Measurements from ENCODE around the gene FLYWCH1.
A peak's percentile ranks its signal among the peaks of the same experiment; 100 is the strongest.

The FLYWCH1 gene, protein sequence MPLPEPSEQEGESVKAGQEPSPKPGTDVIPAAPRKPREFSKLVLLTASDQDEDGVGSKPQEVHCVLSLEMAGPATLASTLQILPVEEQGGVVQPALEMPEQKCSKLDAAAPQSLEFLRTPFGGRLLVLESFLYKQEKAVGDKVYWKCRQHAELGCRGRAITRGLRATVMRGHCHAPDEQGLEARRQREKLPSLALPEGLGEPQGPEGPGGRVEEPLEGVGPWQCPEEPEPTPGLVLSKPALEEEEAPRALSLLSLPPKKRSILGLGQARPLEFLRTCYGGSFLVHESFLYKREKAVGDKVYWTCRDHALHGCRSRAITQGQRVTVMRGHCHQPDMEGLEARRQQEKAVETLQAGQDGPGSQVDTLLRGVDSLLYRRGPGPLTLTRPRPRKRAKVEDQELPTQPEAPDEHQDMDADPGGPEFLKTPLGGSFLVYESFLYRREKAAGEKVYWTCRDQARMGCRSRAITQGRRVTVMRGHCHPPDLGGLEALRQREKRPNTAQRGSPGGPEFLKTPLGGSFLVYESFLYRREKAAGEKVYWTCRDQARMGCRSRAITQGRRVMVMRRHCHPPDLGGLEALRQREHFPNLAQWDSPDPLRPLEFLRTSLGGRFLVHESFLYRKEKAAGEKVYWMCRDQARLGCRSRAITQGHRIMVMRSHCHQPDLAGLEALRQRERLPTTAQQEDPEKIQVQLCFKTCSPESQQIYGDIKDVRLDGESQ

GRCh38 chr16:2911638-2912329 is at the start of gene FLYWCH1:
Gene FLYWCH1, plus strand, starts transcription at chr16:2911931. Its CDS starts 17,755 bp downstream, at chr16:2929686.
- TF ChIP-seq, protein P1, sequence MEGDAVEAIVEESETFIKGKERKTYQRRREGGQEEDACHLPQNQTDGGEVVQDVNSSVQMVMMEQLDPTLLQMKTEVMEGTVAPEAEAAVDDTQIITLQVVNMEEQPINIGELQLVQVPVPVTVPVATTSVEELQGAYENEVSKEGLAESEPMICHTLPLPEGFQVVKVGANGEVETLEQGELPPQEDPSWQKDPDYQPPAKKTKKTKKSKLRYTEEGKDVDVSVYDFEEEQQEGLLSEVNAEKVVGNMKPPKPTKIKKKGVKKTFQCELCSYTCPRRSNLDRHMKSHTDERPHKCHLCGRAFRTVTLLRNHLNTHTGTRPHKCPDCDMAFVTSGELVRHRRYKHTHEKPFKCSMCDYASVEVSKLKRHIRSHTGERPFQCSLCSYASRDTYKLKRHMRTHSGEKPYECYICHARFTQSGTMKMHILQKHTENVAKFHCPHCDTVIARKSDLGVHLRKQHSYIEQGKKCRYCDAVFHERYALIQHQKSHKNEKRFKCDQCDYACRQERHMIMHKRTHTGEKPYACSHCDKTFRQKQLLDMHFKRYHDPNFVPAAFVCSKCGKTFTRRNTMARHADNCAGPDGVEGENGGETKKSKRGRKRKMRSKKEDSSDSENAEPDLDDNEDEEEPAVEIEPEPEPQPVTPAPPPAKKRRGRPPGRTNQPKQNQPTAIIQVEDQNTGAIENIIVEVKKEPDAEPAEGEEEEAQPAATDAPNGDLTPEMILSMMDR (conservative IDR thresholded peaks at IDR 0.05; ENCODE audit: control insufficient read depth, insufficient read depth, low read depth, low read length): no peak
- peak within 1 kb of the TSS; percentile 82 for H3K4me3 ChIP-seq (ENCODE audit: control insufficient read depth, low read depth, low read length)
- DNase-seq (ENCODE audit: low read depth): peak; percentile 96

- no peak for DNase-seq (ENCODE audit: low read depth)
- H3K4me3 ChIP-seq (ENCODE audit: control insufficient read depth, low read depth, low read length): no peak overlapping the region
Observed at GRCh38 chr16:2865651-2866050, 46.1 kb upstream of the FLYWCH1 start.

GRCh38 chr16:2866431-2866830 is 45.3 kb upstream of the FLYWCH1 start:
- TF ChIP-seq, protein P1 (conservative IDR thresholded peaks at IDR 0.05; ENCODE audit: control insufficient read depth, insufficient read depth, low read depth, low read length): no peak
- no peak for DNase-seq (ENCODE audit: low read depth)

More at GRCh38 chr16:2865651-2866050, 46.1 kb upstream of the FLYWCH1 start:
- TF ChIP-seq, protein P1 (conservative IDR thresholded peaks at IDR 0.05; ENCODE audit: control insufficient read depth, insufficient read depth, low read depth, low read length): no peak

DNA sequence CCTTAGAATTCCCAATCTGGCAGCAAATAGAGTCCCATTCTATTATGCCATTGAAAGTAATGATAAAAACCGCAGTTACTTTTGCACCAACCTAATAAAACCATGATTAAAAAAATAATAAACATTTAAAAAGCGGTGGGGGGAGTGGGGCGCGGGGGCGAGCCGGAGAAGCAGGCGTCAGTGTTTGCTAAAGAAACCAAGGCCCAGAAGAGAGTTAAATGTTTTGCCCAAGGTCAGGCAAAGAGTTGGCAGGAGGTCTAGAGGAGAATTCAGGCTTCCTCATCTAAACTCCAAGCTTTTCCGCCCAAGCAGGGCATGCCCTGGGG is 44.1 kb upstream of the FLYWCH1 start:
- no peak for DNase-seq (ENCODE audit: low read depth)
- H3K4me3 ChIP-seq (ENCODE audit: control insufficient read depth, low read depth, low read length): peak overlapping the region; percentile 63
- TF ChIP-seq, protein P1 (conservative IDR thresholded peaks at IDR 0.05; ENCODE audit: control insufficient read depth, insufficient read depth, low read depth, low read length): no peak

More at GRCh38 chr16:2866431-2866830, 45.3 kb upstream of the FLYWCH1 start:
- H3K4me3 ChIP-seq (ENCODE audit: control insufficient read depth, low read depth, low read length): no peak overlapping the region

DNA sequence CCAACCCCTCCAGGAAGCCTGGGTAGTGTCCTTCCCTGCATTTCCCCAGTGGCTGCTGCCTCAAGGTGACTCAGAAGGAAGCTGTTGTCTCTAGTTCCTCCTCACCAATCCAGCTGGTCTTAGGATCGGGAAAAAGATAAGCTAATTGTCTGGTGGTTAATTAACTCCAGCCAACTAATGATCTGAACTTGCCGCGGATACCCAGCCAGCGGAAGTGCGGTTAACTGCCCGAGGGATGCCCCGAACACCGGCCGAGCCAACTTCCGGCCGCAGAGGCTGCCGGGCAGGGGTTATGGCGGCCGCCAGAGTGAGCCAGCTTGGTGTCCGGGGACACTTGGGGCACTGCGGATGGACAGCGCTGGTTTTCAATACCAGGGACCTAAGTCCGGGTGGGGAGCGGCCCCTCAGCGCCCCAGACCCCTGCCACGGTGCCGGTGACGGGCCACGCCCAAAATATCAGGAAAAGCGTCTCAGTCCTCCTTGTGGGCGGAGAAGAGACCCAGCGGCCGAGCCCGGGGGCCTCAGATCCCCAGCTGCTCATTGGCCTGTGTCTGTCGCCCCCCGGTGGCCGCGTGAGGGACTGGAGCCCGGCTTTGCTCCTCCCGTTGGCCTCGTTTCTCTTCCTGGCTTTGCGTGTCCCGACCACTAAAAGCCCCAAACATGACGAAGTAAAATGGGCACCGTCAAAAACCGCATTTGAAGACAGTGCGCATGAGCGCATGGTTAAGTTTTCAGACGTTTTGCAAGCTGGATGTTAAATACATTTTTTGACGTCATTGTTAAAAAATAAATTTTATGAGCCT is 43.5 kb upstream of the FLYWCH1 start:
- TF ChIP-seq, protein P1 (conservative IDR thresholded peaks at IDR 0.05; ENCODE audit: control insufficient read depth, insufficient read depth, low read depth, low read length): peak; percentile 84
- peak; percentile 92 for DNase-seq (ENCODE audit: low read depth)

DNA sequence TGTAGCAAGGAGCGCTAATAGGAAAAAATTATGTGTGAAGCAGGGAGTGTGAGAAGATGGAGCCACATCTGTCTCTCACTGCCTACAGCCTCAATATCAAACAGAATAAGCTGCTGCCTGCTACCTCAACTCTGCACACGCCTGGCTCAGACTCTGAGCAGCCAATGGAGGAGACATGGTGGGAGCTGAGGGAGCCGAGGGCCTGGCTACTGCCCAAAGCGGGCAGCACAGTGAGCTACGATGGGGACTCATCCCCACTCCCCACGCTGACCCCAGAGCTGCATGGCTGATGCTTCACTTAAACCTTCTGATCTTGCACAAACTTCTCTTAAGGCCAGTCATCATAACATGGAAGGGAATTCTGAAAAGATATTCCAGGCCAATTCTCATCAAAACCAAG is 39.8 kb upstream of the FLYWCH1 start:
- TF ChIP-seq, protein P1 (conservative IDR thresholded peaks at IDR 0.05; ENCODE audit: control insufficient read depth, insufficient read depth, low read depth, low read length): no peak
- H3K4me3 ChIP-seq (ENCODE audit: control insufficient read depth, low read depth, low read length): no peak overlapping the region
- DNase-seq (ENCODE audit: low read depth): no peak

More for the DNA sequence above, 43.5 kb upstream of the FLYWCH1 start:
- H3K4me3 ChIP-seq (ENCODE audit: control insufficient read depth, low read depth, low read length): peak overlapping the region; percentile 63

Data from fibroblast of mammary gland (primary cell).